ENCODE measurements around the gene ZNF385C.

Gene ZNF385C

GRCh38 chr17:41982026-41982760 lies 116.1 kb downstream of the ZNF385C start:
- DNase-seq = no peak

- DNase-seq = no peak
Measured at GRCh38 chr17:41977991-41978390, 120.3 kb downstream of the ZNF385C start.

DNA sequence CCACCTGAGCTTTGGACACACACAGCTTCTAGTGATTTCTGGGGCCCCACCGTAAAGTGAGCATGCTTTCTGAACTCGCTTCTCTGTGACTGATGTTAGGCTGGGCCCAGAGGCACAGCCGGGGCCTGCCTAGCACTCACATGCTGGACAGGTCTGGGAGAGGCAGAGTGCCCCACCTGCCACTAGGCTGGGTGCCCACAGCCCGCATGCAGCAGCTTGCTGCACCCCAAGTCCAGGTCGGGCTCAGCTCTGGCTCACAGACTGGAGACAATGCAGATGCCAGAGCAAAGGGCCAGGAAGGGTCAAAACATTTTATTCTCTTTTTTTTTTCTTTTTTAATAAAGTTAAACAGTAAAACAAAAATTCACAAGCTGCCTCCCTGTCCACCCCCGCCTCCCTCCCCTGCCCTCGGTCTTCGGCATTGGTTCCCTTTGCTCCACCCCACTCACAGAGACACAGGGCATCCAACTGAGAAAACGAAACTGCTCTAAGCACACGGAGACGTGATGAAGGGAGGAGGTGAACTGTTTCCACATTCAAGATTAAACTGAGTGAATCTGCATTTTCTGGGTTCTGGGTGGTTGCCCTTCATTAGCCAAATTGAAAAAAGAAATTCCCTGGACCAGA lies 122.0 kb downstream of the ZNF385C start:
- DNase-seq = no peak

All from NCI-H146 (cell line).